GM18502 (cell line): ENCODE results near the gene MBNL3.
A peak's percentile ranks its signal among the peaks of the same experiment; 100 is the strongest.

ENCODE experiments used
- ATAC-seq: cut with Tn5 transposase; IDR thresholded peaks from one replicate; pipeline ENCODE4 v1.9.1; 2021; ENCODE audit warnings: mild to moderate bottlenecking; ENCODE audit not compliant: unreplicated experiment, poor library complexity

Gene MBNL3, protein sequence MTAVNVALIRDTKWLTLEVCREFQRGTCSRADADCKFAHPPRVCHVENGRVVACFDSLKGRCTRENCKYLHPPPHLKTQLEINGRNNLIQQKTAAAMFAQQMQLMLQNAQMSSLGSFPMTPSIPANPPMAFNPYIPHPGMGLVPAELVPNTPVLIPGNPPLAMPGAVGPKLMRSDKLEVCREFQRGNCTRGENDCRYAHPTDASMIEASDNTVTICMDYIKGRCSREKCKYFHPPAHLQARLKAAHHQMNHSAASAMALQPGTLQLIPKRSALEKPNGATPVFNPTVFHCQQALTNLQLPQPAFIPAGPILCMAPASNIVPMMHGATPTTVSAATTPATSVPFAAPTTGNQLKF

GRCh38 chrX:132488819-132489577 is at the start of gene MBNL3:
TSS of gene MBNL3 (minus strand) at chrX:132489038. CDS start at chrX:132439611, 49,427 bp downstream.
- ATAC-seq, result peak; percentile 59

DNA sequence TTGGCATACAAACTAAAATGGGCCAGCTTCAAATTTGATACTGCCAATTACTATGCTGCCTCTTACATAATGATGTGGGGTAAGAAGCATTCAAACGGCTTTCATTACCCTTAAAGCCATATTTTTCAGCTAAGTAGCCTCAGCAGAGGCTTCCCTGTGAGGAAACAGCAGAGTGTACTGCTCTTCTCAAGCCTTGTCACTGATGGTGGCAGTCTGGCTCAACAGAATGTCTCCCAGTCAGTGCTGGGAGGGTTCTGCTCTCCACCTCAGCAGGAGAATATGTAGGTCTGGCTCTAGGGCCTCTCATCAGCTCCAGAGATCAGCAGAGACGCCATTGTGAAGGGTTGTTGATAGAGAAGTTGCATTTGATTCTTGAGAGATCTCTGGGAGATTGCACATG is 44.6 kb upstream of the MBNL3 start:
- ATAC-seq, result no peak

- no peak for ATAC-seq
Observed at GRCh38 chrX:132532913-132533312, 44.1 kb upstream of the MBNL3 start.

DNA sequence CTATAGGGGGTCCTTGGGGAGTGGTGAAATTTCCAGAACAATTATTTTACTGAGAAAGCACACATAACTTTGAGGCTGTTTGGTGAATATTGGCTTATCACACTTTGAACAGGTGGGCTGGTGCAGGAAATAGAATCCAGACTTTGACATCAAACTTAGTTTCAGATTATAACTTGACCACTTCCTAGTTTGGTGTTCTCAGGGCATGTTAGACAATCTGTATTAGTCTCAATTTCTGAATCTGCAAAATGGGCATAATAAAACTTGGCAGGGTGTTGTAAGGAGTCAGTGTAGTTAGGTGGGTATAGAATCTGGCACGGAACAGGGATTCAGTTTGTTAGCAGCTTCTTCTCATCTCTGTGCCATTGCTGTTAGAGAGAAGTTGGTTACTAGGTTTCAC is 43.3 kb upstream of the MBNL3 start:
- ATAC-seq, result no peak

DNA sequence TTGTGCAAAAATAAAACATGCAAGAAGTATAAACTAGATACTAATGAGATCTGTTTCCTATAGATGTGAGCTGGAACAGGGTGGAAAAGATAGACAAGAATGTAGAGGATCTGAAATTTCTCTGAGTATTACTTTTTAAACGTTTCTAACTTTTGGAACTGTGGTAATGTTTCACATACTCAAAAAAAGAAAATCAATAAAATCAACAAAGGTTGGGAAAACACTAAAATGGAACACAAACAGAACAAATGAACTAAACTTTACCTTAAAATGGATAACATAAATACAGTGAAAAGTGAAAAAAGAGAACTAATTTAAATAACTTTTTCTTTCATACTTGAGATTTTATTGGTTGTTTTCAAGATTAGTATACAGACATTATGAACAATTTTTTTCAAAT is 32.0 kb upstream of the MBNL3 start:
- ATAC-seq, result no peak

DNA sequence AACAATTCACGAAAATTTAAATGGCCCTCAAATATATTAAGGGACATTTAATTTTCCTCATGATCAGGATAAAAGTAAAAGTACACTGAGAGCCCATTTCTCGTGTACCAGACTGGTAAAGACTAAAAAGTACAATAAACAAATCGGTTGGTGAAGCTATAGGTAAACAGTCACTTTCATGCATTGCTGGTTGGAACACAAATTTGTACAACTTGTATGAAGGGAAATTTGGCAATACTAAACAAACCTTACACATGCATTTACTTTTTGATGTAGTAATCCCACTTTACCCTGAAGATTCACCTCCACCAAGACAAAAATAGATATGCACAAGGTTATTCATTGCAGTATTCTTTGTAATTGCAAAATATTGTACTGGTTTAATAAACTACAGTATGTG is 31.4 kb upstream of the MBNL3 start:
- no peak for ATAC-seq

DNA sequence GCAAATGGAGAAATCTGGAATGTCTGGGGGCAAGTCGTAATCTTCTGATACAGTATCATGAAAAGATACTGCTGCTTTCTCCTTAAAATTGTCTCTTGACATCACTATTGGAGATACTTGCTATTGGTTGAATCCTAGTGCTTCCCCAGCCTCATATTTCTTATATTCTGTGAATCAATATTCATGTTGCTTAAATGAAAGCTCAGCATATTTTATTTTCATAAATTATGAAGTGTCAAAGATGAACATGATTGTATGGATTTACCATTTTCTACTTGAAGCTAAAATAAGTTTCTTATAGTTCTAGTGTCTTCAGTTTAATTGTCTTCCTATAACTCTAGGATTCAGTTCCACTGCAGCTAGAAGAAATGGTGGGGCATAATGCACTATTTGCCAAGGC is 29.6 kb upstream of the MBNL3 start:
- no peak for ATAC-seq

- ATAC-seq, result no peak
Observed at GRCh38 chrX:132508834-132509233, 20.0 kb upstream of the MBNL3 start.

DNA sequence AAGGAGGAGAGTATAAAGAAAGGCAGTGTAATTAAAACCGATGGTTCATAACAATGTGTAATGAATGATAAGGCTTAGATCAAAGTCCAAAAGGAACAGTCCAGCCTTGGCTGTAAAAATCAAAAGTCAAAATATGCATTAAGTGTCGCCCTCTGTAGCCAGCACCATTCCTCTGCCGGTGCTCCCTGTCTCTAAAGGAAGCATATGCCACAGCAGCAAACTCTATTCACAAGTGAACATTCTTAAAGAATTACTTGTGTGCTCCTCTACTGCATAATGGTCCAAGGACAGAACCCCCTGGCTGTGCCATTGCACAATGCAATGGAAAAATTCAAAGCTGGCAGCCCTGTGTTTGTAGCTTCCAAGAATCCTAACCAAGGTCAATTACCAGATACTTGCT is 16.3 kb upstream of the MBNL3 start:
- ATAC-seq, result no peak

DNA sequence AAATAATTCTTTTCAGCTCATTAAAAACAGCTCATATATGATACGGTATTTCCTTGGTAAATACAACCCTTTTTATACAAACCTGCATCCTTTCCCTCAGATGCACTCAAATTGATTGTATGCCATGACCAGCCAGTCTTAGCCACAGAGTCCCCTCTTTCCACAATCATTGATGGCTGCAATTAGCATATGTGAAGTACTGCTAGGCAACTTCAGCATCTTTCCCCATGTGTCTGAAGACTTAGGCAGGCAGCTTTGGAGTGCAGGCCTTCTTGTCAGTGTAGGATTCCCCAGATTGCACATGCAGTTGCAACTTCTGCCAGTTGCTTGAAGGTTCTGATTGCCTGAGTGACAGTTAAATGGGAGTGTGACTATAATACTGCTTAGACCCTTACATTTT is 15.6 kb upstream of the MBNL3 start:
- ATAC-seq, result no peak

DNA sequence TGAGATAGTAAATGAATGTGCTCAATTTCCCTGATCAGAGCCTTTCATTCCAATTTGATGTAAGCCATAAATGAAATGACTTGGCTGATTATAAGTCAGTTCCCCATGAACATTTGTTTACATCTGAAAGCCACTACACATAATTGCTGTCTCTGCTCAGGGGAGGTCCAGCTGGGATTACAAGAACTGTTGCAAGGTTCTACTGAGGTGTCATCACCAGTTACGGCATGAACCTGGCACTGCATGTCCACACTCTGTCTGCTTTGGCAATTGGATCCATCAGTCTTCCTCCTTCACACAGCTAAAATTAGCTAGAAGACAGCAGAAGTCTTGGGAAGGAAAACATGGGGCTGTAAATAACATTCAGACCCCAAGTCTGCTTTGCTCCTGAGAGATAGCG is 12.8 kb upstream of the MBNL3 start:
- no peak for ATAC-seq

DNA sequence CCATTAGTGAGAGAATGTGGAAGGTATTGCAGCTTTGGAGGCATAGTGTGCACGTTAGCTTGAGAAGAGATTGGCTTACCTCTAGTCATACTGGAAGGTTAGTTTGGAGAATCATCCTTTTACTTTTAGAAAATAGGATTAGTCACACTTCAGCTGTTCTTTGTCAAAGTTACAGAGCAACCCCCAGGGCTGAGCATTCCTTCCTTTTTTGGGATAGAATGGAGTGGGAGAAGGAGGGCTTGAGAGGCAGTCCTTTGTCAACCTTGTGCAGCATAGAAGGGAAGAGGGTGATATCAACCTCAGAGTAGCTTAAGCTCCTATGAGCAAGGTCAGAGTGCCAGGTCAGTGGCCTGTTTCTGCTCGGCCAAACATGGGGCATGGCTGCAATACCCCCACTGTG is 8.6 kb upstream of the MBNL3 start:
- ATAC-seq, result no peak

- no peak for ATAC-seq
Observed at GRCh38 chrX:132493095-132493494, 4.3 kb upstream of the MBNL3 start.

DNA sequence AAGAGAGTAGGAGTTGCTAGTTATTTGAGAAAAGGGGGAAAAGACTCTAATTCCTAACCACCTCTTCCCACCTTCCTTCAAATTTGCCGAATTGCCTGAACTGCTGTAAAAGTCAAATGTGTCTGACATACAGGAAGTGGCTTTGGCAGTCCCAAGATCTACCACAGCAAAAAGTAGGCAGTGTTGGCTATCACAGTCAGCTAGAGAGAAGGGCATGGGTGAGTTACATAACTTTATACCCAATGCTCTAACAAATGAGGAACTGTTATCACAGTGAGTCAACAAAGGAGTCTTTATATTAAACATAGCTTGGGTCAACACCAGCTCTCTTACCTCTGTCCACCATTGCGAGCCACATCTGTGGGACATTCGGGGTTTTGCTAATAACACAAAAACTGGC is 2.4 kb upstream of the MBNL3 start:
- peak; percentile 45 for ATAC-seq

- ATAC-seq, result peak; percentile 33
Observed at GRCh38 chrX:132489578-132490419, 961 bp upstream of the MBNL3 start.

DNA sequence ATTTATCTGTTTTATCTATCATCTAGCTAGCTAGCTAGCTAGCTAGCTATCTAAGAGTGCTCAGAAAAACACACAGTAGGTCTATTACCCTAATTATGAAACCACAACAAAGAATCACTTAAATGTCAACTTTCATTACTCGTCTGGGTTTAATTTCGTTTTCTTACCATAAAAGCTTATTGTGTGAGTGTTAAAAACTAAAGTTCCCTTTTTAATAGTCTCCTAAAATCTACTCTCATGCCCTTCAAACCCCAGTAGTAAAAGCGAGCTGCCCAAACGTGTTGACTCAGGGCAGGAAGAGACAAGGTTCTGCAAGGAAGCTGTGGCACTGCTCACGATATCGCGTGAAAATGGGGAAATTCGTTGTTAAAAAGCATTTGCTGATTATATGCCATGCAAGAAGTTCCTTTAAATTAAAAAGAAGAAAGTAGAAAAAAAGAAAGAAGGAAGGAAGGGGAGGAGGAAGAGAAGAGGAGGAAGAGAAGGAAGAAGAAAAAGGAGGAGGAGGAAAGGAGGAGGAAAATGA is 595 bp downstream of the MBNL3 start:
- no peak for ATAC-seq

DNA sequence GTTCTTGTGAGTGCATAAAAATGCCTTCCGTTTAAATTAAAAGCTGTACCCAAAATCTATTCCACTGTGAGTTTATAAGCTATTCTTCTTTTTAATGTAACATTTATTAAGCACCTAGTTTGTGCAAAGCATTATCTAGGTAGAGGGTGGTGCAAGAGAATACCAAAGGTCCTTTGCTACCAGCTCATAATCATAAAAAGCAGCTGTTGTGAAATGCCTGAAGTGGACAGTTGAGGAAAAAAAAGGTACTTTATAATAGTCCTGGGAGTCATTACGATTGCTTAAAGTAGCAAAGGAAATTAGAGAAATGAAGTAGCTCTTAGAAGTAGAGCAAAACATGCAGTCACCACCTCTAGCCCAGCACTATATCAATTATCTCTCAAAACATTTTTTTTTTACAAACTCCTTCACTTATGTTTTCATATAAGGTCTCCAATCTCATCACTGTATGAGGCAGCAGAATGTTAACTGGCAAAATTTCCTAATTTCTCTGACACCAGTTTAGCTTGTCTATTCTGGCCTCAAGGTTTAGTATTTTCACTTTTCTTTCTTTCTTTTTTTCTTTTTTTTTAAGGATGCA is 2.1 kb downstream of the MBNL3 start:
- ATAC-seq, result no peak

DNA sequence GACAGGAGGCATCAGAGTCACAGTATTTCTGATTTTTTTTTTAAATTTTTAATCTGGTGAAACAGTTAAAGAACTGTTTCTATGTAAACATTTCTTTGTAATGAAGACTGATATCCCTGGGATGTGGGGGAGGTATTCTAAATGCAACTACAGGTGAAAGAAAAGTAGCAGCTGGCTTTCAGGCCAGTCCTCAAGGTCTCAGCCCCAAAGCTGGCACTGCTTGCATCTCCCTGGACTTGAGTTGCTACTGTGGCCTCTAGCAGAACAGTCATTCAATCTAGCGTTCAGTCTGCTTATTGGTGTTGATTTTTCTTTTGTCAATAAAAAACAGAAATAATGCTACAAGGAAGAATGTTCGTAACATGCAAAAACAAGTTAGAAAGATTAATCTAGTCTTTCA is 4.9 kb downstream of the MBNL3 start:
- no peak for ATAC-seq

DNA sequence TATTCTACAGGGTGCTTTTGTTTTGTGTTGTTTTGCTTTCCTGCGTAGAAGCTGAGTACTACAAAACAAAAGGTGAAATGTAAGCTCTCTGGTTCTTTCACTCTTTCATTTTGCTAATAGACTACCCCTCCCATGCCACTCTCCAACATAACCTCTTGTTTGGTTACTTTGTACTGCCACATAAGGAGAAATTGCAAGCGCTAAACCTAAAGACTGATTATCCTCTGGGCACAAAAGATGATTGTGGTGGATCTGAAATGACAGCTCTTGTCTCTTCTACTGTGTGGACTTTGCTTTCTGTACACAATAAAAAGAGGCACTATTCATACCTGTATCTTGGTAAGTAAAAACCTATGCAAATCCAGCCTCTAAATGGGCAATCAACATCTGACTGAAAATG is 5.3 kb downstream of the MBNL3 start:
- no peak for ATAC-seq

- no peak for ATAC-seq
Observed at GRCh38 chrX:132482632-132483031, 6.2 kb downstream of the MBNL3 start.
